Globus pallidus (tissue), 1 donor: ENCODE results near the gene HOXD10.

ENCODE experiments used
- DNase-seq: peaks from one replicate; pipeline ENCODE4 v3.0.0-alpha.2; 2015; ENCODE audit warnings: low spot score

Gene HOXD10

DNA sequence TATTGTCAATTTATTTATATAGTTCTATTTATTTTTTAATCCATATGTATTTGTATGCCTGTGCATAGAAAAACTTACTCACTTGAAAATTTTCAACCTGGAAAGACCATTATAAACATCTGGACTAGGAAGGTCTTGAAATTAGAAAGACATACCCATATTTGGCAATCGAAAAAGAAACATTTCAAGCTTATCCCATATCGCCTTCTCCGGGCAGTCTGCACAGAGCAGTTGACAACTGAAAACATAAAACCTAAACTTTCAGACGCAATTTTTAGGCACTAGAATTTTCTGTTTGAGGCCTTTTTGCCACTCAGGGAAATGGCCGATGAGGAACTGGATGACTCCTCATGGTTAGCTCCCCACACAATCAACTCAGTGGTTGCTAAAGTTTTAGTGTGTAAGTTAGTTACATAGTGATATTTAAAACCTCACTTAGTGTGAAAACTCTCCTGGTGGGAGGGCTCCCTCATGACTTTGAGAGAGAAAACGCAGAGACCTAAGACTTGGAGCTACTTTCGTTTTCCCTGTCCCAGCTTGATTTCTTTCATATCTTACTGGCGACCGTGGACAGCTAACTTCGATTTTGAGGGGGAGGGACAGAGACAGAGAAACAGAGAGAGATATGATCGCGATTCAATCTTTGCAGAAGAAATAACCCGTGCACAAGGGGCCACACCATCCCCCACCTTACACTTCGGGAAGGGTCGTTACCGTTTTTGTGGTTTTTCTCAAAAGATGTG is 20.2 kb upstream of the HOXD10 start:
- no peak for DNase-seq

DNA sequence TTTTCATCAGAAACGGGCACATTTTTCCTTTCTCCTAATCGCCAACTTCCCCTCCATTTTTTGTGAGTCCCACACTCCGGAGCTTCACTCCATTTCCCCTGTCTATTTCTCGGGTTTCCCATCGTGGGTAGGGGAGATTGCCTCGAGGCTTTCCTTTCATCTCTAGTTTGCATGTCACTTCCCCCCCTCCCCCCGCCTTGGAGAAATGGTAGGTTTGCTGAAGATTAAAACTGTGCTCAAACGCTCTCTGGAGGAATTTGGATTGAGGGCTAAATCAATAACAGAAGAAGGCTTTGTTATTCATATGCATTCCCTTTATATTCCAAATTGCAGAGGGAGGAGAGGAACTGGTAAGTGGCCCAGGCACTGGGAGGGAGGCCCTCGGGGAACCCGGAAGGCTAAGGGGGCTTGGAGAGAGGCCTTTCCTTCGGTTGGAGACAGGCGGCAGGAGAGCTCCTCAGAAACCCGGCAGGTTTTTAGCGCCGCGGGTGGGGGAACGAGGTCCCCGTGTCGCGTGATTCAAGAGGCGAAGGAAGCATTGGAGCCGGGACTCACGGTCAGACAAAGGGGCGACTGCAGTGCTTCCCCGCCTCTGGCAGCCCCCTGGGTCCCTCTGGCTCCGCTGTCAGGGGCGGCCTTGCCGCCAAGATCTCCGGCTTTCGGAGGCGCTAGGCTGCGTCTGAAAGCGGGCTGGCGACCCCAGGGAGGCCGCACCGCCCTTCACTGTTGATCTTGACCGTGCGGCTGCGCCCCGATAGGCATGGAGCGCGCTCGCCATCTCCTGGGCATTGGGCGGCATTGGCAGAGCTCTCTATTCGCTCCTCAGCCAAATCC is 19.4 kb upstream of the HOXD10 start:
- peak; percentile 14 for DNase-seq

DNA sequence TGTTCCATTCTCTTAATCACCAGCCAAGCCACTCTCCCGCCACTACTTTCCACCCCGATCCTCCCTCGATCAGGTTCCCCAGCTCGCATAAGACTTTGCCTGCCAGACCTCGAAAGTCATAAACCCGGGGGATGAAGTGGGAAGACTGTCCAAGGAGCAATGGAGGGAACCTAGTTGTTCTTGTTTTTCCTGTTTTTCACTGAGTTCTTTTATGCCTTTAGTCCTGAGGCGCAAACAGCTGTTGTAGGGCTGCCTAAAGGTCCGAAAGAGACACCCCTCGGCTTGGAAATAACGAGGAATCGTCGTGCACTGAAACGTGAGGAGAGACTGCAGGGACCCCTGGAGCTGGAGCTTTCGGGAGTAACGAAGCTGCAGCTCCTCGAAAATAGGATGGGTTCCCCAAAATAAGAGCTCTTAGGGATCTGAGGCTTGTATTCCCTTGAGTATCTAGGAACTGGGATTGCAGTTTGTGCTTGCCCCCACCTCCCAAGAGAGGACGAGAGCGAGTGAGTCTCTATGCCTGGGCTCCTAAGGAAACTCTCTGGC is 18.7 kb upstream of the HOXD10 start:
- no peak for DNase-seq

DNA sequence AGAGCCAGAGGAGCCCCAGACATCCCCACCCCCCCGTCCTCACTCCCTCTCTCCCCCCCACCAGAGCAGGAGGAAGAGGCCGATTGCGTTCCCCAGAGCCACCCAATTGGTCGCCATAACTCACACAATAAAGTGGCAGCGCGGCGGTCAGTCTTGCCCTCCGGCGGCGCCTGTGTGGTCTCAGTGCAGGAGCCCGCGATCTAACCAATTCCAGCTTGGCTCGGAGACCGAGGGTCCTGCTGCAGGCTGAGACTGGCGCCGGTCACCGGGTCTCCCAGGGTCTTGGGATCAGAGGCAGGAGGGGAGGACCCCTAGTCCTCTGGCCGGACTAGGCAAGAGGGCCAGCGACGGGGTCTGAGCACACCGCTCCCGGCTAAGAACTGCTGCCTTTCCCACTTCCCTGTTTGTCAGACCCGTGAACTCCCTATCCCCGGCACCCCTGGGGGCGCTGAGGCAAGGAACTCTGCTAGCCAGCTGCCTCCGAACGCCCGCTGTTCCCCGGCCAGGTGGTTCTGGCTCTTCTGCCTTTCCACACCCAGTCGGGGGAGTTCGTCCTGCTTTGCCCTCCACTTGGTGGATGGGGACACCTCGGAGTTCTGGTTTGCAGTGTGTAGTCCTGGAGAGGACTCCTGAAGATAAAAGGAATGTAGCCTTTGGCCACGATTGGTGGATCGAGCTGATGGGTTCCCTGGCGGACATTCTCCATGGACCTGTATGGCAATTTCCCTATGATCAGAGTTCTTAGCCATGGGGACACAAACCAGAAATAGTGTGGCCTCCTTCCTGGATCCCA is 18.0 kb upstream of the HOXD10 start:
- DNase-seq = no peak

DNA sequence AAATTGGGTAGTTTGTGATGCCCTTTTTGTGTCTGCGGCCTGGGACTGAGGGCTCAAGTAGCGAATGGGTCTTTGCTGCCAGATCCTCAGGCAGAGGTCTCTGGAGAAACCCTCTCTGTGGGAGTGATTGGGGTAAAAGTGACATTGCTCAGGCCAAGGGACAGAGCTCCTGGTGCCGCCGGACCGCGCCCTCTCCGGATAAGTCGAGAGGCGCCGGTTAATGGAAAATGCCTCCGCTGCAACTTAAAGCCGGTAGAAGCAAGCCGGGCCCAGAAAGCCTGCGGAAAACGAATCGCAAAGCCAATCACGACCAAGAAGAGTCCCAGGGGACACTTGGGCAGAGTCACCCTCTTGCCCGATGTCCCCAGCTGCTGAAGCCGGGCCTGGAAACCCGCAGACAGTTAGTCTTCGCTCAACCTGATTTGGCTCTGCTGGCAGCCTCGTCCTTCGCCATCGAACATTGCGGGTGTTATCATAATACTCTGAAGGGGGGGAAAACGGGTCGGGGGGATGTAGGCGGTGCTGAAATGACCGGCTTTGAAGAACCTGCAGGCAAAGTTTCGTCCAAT is 17.3 kb upstream of the HOXD10 start:
- no peak for DNase-seq

DNA sequence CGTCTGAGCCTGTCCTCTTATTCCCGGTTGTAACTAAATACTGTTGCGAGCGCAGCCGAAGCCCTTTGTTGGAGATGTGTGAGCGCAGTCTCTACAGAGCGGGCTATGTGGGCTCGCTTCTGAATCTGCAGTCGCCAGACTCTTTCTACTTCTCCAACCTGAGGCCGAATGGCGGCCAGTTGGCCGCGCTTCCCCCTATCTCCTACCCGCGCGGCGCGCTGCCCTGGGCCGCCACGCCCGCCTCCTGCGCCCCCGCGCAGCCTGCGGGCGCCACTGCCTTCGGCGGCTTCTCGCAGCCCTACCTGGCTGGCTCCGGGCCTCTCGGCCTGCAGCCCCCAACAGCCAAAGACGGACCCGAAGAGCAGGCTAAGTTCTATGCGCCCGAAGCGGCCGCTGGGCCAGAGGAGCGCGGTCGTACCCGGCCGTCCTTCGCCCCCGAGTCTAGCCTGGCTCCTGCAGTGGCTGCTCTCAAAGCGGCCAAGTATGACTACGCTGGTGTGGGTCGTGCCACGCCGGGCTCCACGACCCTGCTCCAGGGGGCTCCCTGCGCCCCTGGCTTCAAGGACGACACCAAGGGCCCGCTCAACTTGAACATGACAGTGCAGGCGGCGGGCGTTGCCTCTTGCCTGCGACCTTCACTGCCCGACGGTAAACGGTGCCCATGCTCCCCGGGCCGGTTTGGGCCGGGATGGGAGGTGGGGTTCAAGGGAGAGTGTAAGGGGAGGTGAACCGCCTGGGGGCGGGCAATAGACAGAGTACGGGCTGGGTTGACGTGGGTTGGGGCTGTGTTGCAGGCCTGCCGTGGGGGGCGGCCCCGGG is 16.6 kb upstream of the HOXD10 start, which contains the start of gene HOXD12:
HOXD12 (plus strand) TSS at position 68 of the 819 bp plus-strand sequence; CDS start at position 75, 7 bp downstream.
- DNase-seq = no peak

DNA sequence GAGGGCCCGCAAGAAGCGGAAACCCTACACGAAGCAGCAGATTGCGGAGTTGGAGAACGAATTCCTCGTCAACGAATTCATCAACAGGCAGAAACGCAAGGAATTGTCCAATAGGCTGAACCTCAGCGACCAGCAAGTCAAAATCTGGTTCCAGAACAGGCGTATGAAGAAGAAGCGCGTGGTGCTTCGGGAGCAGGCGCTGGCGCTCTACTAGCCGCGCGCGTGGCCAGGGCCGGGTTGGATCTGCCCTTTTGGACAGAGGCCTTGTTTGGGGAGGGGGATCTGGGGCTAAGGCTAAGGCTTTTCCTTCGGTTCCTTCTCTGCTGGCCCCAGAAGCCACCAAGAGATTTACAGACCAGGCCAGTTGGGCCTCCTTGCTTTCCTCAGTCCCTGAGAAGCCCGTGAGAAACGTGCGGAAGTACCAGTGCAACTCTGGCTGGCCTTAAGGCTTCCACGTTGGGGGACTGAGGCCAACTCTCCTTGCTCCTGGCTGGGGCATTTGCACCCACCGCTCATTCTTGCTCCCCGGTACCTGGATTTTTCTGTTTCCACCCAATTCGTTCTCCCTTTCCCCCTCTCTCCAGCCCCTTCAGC is 15.9 kb upstream of the HOXD10 start:
- no peak for DNase-seq

DNA sequence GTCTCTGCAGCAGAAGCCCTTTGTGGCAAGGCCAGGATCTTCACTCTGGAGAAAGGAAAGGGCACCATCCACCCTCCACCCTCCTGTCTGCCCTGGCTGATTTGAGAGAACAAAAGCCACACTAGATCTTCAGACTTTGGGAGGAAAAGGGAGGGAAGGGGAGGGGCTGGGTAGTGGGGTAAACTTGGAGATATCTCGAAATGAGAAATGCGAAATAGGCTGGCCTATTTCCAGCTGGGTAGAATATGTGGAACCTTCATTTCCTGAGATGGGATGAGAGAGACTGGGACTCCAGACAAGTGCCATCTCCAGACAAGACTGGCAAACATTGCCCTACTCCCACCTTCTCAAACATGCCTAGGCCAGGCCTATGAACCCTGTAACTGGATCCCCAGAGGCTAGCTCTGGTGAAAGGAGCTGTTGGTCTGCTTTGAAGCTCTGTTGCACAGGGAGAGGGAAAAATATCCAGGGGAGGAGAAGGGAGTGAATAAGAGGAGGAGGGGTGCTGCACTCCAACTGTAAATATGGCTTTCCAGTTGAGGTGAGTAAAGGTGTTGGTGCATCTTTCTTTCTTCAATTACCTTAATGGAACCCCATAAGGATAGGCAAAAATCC is 15.3 kb upstream of the HOXD10 start:
- no peak for DNase-seq

DNA sequence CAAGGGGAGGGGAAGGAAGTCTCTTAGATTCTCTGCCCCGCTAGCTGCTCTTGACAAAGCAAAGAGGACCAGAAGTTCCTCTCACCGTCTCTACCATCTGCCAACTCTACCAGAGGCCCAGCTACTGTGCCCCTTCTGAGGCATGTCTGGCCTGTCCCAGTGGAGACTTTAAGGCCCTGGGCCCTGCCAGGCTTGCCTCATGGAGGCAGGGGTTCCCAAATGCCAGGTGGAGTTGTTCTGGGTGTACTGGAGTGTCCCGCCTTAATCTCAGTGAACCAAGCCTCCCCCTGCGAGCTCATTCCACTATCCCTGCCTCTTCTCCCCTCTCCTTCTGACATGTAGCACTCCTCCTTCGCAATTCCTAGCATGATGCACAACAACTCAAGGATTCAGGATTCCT is 14.7 kb upstream of the HOXD10 start:
- no peak for DNase-seq

DNA sequence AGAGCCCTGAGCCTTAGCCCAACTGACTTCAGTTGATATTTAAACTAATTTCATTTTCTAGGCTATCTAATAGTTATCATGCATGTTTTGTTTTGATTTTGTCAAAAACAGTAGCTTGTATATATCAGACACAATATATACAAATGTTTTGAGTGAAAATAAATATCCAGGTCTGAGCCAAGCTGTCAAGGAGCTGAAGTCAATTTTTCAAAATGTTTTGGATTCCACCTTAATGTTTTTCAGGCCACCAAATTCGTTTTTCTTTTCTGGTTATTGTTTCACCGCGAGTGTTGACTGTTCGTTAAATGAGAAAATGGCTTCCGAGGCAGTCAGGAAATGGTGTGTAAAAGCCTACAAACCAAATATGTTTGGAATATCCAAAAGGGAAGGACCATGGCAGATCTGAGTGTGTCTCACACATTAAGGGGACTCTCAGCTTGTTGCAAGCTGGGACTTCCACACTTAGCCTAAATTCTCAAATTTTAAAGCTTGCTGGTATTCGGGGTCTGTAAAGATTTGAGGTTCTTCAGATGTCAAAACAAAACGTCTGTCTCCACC is 14.2 kb upstream of the HOXD10 start:
- no peak for DNase-seq

DNA sequence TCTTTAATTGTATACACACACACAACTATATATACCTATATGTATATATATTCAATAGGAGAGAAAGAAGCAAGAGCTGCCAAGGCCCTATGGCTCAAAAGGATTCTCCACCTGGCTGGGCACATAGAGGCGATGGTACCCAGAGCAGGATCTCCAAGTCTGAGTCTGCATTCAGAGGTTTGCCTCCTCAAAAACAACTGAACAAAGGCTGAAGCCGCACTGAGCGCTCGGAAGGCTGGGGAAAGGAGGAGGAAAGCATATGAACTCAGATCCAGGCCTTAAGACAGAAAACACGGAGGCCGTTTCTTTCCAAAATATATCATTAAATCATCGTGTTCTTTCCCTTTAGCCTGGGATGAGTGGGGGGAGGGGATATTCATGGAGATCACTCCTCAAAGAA is 13.4 kb upstream of the HOXD10 start:
- DNase-seq = no peak

DNA sequence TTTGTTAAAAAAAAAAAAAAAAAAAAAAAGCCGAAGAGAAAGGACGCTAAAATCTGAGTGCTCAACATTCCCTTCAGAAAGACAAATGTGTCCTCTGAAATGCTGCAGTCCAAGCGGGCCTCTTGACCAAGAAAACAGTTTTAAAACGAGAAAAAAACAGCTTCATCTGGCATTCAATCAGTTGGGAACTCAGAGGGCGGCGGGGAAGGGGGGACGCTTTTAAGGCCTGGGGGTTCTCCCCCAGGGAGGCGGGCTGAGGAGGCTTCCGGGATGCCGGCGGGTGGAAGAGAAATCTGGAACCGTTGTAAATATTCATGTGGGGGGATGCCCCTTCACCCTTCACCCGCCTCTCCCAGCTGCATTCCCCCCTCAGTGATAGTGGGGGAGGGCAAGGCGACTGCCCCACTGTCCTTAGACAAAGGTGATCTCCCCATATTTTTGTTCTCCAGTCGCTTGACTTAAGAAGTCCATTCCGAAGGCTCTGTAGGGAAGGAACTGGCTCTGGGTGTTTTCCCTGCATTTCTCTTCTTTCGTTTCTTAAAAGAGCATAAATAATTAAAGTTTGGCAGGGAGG is 12.7 kb upstream of the HOXD10 start:
- DNase-seq = no peak

DNA sequence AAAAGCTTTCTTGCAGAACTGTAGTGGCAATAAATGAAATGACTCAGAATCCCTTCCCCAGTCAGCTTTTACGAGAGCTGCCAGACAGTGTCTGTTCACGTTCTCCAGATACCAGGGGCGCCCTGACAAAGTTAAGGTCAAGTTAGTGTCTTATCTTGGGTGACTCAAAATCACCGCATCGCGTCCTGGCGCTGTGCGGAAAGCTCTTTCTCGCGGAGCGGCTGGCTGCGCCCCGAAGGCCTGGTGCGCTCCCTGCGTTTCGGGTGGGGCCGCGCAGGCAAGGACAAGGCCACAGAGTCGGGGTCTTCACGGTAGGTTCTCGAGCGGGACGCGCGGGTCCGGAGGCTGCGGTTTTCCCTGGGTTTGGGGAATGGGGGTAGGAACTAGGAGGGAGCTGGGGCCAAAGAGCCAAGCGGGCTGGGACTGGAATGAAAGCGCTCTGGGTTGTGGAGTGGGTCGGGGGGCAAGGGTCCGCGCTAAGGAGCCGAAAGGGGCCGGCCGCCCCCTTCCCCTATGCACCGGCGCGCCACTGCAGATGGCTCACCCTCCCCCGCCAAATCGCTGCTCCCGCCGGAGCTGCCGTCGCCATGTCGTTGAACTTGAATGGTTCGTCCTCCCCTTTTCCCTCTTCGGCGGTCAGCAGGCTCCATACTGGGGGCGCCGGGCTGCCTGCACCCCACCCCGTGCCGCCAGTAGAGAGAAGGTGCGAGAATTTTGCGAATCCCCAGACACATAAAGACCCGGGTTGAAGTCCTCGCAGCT is 12.1 kb upstream of the HOXD10 start:
- no peak for DNase-seq

DNA sequence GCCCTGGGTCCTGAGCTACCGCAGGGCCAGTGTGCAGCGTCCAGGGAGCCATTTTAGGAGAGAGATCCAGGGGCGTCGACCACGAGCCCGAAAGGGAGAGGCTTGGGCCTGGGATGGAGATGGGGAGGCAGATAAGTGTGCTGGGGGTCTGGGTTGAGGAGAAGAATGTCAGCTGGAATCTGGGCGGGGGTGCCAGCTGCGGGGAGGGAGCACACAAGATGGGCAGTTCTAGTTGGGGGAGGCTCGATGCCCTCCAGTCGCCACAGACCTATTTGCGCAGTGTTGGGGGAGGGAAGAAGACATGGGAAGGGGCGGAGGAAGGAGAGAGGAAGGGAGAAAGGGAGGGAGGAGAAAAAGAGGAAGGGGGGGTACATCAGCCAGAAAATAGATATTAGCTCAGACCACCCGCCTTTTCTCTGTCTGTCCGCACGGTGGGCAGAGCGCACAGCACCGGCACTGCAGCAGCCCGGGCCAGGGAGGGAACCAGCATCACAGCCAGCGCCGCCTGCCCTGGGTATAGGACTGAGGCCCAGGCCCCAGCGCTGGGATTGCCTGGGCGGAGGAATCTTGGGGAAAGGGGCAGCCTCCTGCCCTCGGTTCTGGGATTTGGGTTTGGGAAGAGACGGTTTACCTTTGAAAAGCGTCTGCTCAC is 11.4 kb upstream of the HOXD10 start:
- DNase-seq = no peak

DNA sequence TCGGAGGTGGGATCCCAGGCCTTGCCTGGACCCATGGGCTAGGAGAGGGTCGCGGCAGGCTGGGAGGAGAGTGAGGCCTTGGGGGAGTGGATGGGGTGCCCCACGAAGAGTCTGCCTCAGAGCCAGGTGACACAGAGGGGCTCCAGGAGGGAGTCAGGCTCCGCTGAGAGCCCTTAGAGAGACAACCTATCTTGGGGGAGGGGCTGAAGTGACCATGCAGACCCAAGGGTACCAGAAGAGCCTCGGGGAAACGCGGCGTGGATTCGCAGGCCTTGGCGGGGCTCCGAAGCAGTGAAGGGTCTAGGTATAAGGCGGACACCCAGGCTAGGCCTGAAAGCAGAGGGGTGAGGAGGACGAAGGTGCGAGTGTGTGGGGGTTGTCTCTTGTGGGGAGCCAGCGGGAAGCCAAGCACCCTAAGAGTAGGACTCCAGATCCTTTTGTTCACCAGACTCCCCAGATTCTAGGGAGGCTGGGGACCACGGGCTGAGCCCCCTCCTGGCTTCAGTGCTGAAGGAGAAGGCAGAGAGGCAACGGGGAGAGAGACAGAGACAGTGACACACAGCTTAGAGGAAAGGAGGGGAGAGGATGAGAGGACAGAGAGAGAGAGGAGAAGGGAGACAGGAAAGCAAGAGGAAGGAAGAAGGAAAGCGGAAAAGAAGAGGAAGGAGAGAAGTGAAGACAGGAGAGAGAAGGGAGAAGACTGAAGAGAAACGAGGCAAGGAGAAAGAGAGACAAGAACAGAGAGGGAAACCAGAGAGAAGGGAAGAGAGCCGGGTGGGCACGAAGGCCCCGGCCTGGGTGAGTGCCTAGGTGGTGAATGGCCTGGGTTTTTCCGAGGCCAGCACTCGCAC is 10.6 kb upstream of the HOXD10 start:
- DNase-seq = no peak

DNA sequence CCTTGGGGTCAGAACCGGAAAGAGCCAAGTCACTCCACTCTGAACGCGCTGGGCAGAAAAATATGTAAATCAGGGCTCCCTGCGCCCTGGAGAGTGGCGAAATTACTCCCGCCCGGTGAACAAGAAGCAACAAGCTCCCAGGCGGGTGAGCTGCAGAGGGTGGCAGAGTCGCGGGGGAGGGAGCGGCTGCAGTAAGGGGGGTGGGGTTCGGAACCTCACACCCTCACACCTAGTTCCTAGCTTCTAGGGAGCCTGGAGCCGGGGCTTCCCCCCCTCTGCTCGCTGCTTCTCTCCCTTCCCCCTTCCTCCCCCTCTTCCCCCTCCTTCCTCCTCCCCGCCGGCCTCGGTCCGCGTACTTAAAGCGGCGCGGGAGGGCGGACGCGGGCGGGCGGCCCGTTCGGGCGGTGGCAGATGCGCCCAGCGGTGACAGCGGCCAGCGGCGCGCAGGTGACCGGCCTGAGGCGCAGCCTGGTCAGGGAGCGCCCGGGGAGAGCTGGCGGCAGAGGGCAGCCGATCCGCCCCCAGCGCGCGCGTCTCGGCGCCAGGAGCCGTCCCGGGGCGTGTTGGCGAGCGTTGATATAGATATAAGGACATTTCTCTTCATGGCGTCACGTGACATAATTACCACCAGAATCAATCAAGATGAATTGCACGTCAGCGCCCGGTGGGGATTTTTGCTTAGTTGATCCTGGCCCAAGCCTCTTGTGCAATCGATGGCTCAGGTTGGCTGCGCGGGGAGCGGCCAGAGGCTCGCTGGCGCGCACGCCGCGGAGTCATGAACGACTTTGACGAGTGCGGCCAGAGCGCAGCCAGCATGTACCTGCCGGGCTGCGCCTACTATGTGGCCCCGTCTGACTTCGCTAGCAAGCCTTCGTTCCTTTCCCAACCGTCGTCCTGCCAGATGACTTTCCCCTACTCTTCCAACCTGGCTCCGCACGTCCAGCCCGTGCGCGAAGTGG is 9.7 kb upstream of the HOXD10 start, which contains the start of gene HOXD11:
HOXD11 (plus strand) TSS at position 700 of the 959 bp plus-strand sequence; CDS start at position 776, 76 bp downstream.
- DNase-seq = no peak
